Muscle layer of duodenum (tissue), 2 donors: Measurements from ENCODE around the gene UBE4B.
"Not testable (repeated sequence)": the region's sequence is repeated elsewhere in the genome, so short reads cannot be mapped to it uniquely, and the experiment has no call there.

Experiments used
- H3K27ac ChIP-seq: one replicate; pipeline ENCODE4 v1.7.0; 2013; ENCODE audit warnings: mild to moderate bottlenecking, low read length
- H3K27me3 ChIP-seq: one replicate; pipeline ENCODE4 v1.7.0; 2013; ENCODE audit warnings: low read depth, mild to moderate bottlenecking, control low read depth, low read length
- H3K36me3 ChIP-seq, 2 donors: one replicate each; pipeline ENCODE4 v1.7.0; 2013; ENCODE audit warnings: low read length in 2 of 2, control low read depth in 1 of 2, mild to moderate bottlenecking in 1 of 2; ENCODE audit not compliant: insufficient read depth in 2 of 2, control insufficient read depth in 1 of 2
- H3K4me1 ChIP-seq, 2 donors: one replicate each; pipeline ENCODE4 v1.7.0; 2013; ENCODE audit warnings: low read length in 2 of 2, mild to moderate bottlenecking in 2 of 2, control low read depth in 1 of 2, moderate library complexity in 1 of 2; ENCODE audit not compliant: insufficient read depth in 2 of 2, control insufficient read depth in 1 of 2
- H3K4me3 ChIP-seq, 2 donors: one replicate each; pipeline ENCODE4 v1.7.0; 2013; ENCODE audit warnings: low read length in 2 of 2, low read depth in 1 of 2, mild to moderate bottlenecking in 1 of 2
- H3K9me3 ChIP-seq, 2 donors: one replicate each; pipeline ENCODE4 v1.7.0; 2013; ENCODE audit warnings: low read length in 2 of 2, control low read depth in 1 of 2, mild to moderate bottlenecking in 1 of 2; ENCODE audit not compliant: control insufficient read depth in 1 of 2
- donor health status: healthy.

The UBE4B gene

DNA sequence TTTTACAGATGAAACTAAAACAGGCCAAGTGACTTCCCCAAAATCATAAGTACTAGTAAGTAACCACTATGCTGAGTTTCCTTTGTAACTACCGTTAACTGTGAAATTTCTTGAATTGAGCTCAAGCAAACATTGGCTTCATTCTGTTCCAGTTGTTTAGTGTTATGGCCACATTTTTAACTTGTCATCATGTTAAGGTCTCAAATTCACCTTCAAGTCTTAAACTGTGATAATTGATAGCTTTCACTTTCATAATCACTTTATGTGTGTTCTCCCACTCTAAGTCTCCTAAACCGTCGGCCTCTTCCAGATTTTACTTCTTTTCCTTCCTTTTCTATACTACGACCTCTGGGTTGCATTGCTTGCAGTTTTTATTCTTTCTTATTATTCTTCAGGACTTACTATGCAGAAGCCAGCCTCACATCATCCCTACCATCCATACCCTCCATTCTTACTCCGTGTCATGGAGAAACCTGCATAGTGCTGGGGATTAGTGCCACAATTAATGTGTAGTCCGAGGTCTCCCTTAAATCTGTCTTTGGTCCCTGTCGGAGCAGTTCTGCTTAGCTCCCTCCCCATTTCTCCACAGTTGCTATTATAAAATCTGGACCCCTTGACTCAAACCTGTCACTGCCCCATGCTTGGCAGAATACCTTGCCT is 183.5 kb downstream of the UBE4B start:
- H3K27me3 ChIP-seq: no peaks in the 10 kb centered on the region
- peaks cover 13 to 64% of the 10 kb centered on the region in 2 donors for H3K4me1 ChIP-seq
- H3K4me3 ChIP-seq: peak overlapping the region in 1 of 2 donors; percentile 5
- peaks cover 0 to under 1% of the 10 kb centered on the region in 2 donors for H3K36me3 ChIP-seq
- peak overlapping the region; percentile 1 for H3K27ac ChIP-seq
- H3K9me3 ChIP-seq: no peaks in the 10 kb centered on the region

DNA sequence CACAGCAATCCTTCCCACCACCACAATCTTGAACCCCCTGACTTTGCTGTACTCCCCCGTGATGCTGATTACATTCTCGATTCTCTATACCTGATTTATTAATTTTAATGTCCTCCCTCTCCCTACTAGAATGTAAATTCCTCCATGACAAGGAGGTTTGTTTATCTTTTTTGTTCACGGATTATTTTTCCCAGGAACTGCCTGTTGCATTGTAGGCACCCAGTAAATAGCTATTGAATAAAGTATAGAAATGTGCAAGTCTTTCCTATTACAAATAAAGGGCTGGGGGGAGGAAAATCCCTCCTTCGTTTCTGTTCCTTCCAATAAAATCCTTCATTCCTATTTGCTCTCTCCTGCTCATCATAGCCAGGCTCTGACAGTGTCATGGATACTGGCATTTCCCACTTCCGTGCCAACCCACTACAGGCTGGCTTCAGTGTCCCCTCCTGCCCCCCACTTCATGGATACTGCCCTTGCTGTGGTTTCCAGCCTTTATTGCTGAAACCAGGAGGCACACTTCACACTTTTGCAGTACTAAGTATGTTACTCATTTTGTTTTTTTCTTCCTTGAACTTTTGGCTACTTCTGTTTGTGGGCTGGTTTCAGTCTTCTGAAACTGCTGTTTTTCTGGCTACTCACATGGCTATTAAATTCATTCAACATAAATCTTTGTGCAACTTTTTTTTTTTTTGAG is 185.1 kb downstream of the UBE4B start:
- peak overlapping the region; percentile 14 for H3K27ac ChIP-seq
- H3K4me3 ChIP-seq: no peak overlapping the region

GRCh38 chr1:10220200-10220599 is 187.4 kb downstream of the UBE4B start:
- no peaks in the 10 kb centered on the region for H3K27me3 ChIP-seq
- H3K27ac ChIP-seq: no peak overlapping the region
- no peaks in the 10 kb centered on the region for H3K9me3 ChIP-seq
- no peaks in the 10 kb centered on the region for H3K36me3 ChIP-seq
- H3K4me1 ChIP-seq: peaks cover 13 to 47% of the 10 kb centered on the region in 2 donors
- H3K4me3 ChIP-seq: no peak overlapping the region

More for the DNA sequence above, 185.1 kb downstream of the UBE4B start:
- no peaks in the 10 kb centered on the region for H3K9me3 ChIP-seq
- no peaks in the 10 kb centered on the region for H3K36me3 ChIP-seq
- H3K4me1 ChIP-seq: peaks cover 13 to 55% of the 10 kb centered on the region in 2 donors
- H3K27me3 ChIP-seq: no peaks in the 10 kb centered on the region

DNA sequence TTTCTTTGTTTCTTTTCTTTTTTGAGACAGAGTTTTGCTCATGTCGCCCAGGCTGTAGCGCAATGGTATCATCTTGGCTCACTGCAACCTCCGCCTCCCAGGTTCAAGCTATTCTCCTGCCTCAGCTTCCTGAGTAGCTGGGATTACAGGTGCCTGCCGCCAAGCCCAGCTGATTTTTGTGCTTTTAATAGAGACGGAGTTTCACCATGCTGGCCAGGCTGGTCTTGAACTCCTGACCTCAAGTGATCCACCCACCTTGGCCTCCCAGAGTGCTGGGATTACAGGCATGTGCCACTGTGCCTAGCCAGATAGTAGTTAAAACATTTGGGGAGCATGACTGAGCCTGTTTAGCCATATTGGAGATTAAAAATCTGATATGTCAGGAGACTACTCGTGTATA is 187.9 kb downstream of the UBE4B start:
- not testable (repeated sequence) for H3K4me3 ChIP-seq, H3K36me3 ChIP-seq, H3K27me3 ChIP-seq, H3K9me3 ChIP-seq, H3K27ac ChIP-seq
- H3K4me1 ChIP-seq: peaks cover 13 to 47% of the 10 kb centered on the region in 2 donors

- Histone ChIP-seq H3K4me1 (peaks cover 0 to 28% of the 10 kb centered on the region in 2 donors), H3K4me3 (no peak overlapping the region), H3K9me3 (no peaks in the 10 kb centered on the region), H3K27me3 (no peaks in the 10 kb centered on the region), H3K27ac (no peak overlapping the region), H3K36me3 (no peaks in the 10 kb centered on the region)
These were observed 192.8 kb downstream of the UBE4B start for GRCh38 chr1:10225573-10225972.

- H3K4me3 ChIP-seq: no peak overlapping the region
- H3K27me3 ChIP-seq: no peaks in the 10 kb centered on the region
- no peaks in the 10 kb centered on the region for H3K9me3 ChIP-seq
- peaks cover 0 to 3% of the 10 kb centered on the region in 2 donors for H3K36me3 ChIP-seq
- H3K4me1 ChIP-seq: peaks cover 5 to 24% of the 10 kb centered on the region in 2 donors
- H3K27ac ChIP-seq: no peak overlapping the region
These were observed 195.8 kb downstream of the UBE4B start for GRCh38 chr1:10228528-10228927.

- Histone ChIP-seq H3K27me3 (no peaks in the 10 kb centered on the region), H3K4me3 (no peak overlapping the region)
These were observed 197.1 kb downstream of the UBE4B start for GRCh38 chr1:10229903-10230302.

More at GRCh38 chr1:10229903-10230302, 197.1 kb downstream of the UBE4B start:
- Histone ChIP-seq H3K36me3 (peaks cover 3 to 4% of the 10 kb centered on the region in 2 donors), H3K27ac (no peak overlapping the region), H3K9me3 (no peaks in the 10 kb centered on the region), H3K4me1 (peaks cover 5 to 24% of the 10 kb centered on the region in 2 donors)
